DOHH2 (cell line): Measurements from ENCODE around the gene ERC2.

Experiments
- CTCF ChIP-seq: fragments of 200-600 bp; sonication (generic); IDR thresholded peaks from one replicate; pipeline ENCODE4 v1.5.1; 2014; ENCODE audit warnings: antibody characterized with exemption, mild to moderate bottlenecking, low read depth, low read length; ENCODE audit not compliant: poor library complexity, severe bottlenecking
- EZH2phosphoT487 ChIP-seq: fragments of 200-600 bp; sonication (generic); IDR thresholded peaks from 2 replicates; pipeline ENCODE4 v1.6.1; 2017; ENCODE audit warnings: borderline replicate concordance, mild to moderate bottlenecking, antibody characterized with exemption, low read length, moderate library complexity, mixed read lengths

GRCh38 chr3:56459719-56460118 is 8.5 kb downstream of the ERC2 start:
- no peak for TF ChIP-seq CTCF
- no peak for TF ChIP-seq EZH2phosphoT487
